ENCODE measurements around the gene PMEPA1.

The PMEPA1 gene

DNA sequence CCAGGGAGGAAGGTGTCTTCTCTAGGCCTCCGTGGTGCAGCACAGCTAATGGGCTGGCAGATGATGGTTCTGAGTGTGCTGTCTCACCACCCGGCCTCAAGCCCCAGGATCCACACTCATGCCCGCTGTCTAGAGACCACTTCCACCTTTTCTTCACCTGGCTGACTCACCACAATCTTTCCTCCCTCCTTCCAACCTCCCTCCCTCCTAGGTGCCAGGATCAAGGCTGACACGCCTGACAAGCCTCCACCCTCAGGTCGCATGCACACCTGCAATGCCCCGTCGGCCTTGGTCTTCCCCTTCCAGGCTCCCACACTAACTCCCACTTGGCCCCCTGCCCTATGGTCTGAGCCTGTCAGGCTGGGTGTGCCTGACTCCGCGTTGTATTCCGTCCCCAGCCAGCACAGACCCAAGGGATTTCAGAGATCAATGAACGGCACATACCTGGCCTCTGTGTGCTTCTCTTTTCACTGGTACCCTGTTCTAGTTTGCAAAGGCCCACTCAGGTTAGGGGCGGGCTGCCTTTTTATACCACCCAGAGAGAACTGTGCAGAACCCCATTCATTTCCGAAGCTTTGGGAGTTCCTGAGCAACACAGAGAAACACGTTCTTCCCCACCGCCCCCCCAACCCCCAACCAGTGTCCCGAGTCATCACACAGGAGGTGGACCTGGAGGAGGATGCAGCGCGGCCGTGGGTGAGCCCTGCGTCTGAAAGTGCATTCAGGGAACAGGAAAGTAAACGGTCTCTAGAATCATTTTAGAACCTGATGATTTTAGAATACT, 39.3 kb downstream of the PMEPA1 start:
- TF ChIP-seq ZFX (IDR thresholded peaks at IDR 0.05): no peak
- TF ChIP-seq, protein P1, sequence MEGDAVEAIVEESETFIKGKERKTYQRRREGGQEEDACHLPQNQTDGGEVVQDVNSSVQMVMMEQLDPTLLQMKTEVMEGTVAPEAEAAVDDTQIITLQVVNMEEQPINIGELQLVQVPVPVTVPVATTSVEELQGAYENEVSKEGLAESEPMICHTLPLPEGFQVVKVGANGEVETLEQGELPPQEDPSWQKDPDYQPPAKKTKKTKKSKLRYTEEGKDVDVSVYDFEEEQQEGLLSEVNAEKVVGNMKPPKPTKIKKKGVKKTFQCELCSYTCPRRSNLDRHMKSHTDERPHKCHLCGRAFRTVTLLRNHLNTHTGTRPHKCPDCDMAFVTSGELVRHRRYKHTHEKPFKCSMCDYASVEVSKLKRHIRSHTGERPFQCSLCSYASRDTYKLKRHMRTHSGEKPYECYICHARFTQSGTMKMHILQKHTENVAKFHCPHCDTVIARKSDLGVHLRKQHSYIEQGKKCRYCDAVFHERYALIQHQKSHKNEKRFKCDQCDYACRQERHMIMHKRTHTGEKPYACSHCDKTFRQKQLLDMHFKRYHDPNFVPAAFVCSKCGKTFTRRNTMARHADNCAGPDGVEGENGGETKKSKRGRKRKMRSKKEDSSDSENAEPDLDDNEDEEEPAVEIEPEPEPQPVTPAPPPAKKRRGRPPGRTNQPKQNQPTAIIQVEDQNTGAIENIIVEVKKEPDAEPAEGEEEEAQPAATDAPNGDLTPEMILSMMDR (conservative IDR thresholded peaks at IDR 0.05): no peak
- H3K27ac ChIP-seq: no peak overlapping the region

DNA sequence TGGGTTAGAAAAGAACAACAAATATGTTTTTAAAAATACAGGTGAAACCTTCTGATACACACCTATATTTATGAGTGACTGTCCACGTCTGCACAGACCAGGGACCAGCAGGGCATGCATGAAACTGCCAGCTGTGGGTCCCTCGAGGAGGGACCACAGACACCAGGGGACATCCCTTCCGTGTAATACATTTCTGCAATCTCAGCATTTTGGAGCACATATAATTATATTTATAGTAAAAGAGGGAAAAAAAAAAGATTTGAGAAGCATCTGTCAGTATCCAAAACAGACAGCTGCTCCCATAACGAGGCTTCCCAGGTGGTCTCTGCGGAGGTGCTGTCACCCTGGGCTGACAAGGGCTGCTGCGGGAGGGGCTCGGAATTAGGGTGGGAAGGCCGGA, 40.2 kb downstream of the PMEPA1 start:
- no peak overlapping the region for H3K27ac ChIP-seq
- TF ChIP-seq, protein P1 (conservative IDR thresholded peaks at IDR 0.05): no peak
- no peak for TF ChIP-seq ZFX (IDR thresholded peaks at IDR 0.05)

GRCh38 chr20:57667924-57668782, 41.7 kb downstream of the PMEPA1 start:
- H3K27ac ChIP-seq: no peak overlapping the region
- TF ChIP-seq ZFX (IDR thresholded peaks at IDR 0.05): no peak
- TF ChIP-seq, protein P1 (conservative IDR thresholded peaks at IDR 0.05): no peak

- no peak overlapping the region for H3K27ac ChIP-seq
Observed at GRCh38 chr20:57667388-57667787, 42.4 kb downstream of the PMEPA1 start.

DNA sequence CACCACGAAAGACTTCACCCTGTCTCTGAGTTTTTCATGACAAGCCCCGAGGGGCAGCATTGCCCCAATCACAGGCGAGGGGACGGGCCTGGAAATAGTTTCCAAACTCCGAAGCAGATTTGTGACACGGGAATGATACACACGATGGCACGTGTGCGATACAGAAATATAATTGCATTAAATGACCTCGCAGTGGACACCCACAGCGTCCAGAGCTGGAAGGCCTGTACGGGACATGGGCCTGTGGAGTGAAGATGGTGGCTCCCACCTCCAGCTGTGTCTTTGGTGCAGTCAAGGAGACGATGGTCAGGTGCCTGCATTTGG, 43.0 kb downstream of the PMEPA1 start:
- H3K27ac ChIP-seq: no peak overlapping the region

More at GRCh38 chr20:57667388-57667787, 42.4 kb downstream of the PMEPA1 start:
- TF ChIP-seq, protein P1 (conservative IDR thresholded peaks at IDR 0.05): no peak
- no peak for TF ChIP-seq ZFX (IDR thresholded peaks at IDR 0.05)

GRCh38 chr20:57666106-57666833, 43.5 kb downstream of the PMEPA1 start:
- TF ChIP-seq, protein P1 (conservative IDR thresholded peaks at IDR 0.05): no peak
- TF ChIP-seq ZFX (IDR thresholded peaks at IDR 0.05): no peak
- no peak overlapping the region for H3K27ac ChIP-seq

More for the DNA sequence above, 43.0 kb downstream of the PMEPA1 start:
- TF ChIP-seq ZFX (IDR thresholded peaks at IDR 0.05): no peak

DNA sequence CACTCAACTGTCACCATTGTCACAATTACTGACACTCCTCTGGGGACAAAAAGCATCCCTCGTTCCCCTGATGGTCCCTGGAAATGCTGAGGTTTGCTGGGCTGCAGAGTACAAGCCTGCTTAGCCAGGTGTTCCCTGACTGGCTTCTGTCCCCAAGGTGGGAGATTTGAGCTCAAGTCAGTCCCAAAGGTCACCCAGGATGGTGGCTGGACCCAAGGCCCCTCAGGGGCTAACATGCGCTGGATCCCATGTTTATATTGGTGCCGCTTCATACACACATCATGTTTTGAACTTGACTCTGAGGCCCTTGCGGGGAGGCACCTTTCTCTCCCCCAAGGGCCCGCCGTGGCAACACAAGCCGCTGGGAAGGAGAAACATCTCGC, 44.2 kb downstream of the PMEPA1 start:
- TF ChIP-seq, protein P1 (conservative IDR thresholded peaks at IDR 0.05): no peak
- TF ChIP-seq ZFX (IDR thresholded peaks at IDR 0.05): no peak

More for the DNA sequence above, 44.2 kb downstream of the PMEPA1 start:
- H3K27ac ChIP-seq: no peak overlapping the region
